ENCODE data around the gene TAS2R1. TPM values are rescaled to one million over a fixed set of nuclear protein-coding genes. Genes with fewer than 3 reads are reported as not detected.

The TAS2R1 gene
- total and polyA plus RNA-seq, 2 donors from 2014 or later = not detected

DNA sequence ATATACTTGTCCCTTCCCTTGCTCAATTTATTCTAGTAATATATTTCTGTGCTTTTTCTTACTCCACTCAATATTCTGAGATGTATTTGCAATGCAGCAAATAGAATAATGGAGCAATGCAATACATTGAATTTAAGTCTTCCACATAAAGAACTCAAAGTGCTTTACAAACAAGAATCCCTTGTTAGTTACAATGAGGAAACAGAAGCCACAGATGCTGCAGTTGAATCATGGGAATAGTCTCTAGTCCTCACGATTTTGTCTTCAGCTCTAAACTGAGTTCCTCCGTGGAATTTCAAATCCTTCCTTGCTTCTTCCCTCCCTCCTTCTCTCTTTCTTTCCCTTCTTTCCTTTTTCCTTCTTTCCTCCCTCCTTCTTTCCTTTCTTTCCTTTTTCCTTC, 12.5 kb upstream of the TAS2R1 start:
- H3K9ac ChIP-seq (ENCODE audit: low read length in 3 of 3) = no peak overlapping the region
- H3K4me1 ChIP-seq (ENCODE audit: control insufficient read depth in 2 of 3, insufficient read depth in 2 of 3, low read depth in 1 of 3, low read length in 3 of 3) = no peaks in the 10 kb centered on the region
- peaks cover 0 to 5% (median 2%) of the 10 kb centered on the region in 3 donors for H3K9me3 ChIP-seq (ENCODE audit: control insufficient read depth in 2 of 3, insufficient read depth in 1 of 3, low read length in 3 of 3)
- H3K4me3 ChIP-seq (ENCODE audit: low read length in 3 of 3) = no peak overlapping the region
- no peak overlapping the region for H3K27ac ChIP-seq (ENCODE audit: low read depth in 2 of 2, low read length in 2 of 2)
- TF ChIP-seq, protein P1, sequence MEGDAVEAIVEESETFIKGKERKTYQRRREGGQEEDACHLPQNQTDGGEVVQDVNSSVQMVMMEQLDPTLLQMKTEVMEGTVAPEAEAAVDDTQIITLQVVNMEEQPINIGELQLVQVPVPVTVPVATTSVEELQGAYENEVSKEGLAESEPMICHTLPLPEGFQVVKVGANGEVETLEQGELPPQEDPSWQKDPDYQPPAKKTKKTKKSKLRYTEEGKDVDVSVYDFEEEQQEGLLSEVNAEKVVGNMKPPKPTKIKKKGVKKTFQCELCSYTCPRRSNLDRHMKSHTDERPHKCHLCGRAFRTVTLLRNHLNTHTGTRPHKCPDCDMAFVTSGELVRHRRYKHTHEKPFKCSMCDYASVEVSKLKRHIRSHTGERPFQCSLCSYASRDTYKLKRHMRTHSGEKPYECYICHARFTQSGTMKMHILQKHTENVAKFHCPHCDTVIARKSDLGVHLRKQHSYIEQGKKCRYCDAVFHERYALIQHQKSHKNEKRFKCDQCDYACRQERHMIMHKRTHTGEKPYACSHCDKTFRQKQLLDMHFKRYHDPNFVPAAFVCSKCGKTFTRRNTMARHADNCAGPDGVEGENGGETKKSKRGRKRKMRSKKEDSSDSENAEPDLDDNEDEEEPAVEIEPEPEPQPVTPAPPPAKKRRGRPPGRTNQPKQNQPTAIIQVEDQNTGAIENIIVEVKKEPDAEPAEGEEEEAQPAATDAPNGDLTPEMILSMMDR (IDR thresholded peaks at IDR 0.05; ENCODE audit: borderline replicate concordance, extremely low read depth, insufficient read depth) = no peak
- intact Hi-C loops (cut with DNase I) = no loop called here
- H3K36me3 ChIP-seq (ENCODE audit: control insufficient read depth in 2 of 3, insufficient read depth in 3 of 3, low read length in 3 of 3) = no peaks in the 10 kb centered on the region
- no peak for DNase-seq
- no peak for FAIRE-seq
- H3K27me3 ChIP-seq (ENCODE audit: control insufficient read depth, insufficient read depth, low read length) = no peaks in the 10 kb centered on the region

DNA sequence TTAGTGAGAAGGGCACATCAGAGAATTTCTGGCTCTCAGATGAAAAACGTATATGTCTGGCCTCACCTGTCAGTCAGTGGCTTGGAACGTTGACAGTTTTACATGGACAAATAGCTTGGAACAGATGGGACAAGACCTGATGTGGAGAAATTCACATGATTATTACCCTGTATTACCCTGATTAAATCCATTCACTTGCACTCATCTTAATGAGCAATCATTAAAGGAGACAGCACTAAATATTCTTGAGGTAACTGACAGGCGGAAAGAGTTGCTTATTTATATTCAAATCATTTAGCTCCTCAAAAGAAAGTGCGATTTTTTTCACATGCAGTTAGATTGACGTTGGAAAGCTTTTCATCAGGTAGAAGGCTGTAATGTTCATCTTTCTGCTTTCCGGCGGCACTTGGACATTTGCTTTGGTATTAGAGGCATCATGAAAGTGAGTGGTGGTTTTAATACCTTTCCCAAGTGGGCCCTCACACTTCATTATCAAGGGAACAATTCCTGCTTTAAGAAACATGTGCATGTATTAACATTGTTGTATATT, 11.7 kb upstream of the TAS2R1 start:
- TF ChIP-seq, protein P1 (IDR thresholded peaks at IDR 0.05; ENCODE audit: borderline replicate concordance, extremely low read depth, insufficient read depth) = no peak
- Histone ChIP-seq H3K4me1 (ENCODE audit: control insufficient read depth in 2 of 3, insufficient read depth in 2 of 3, low read depth in 1 of 3, low read length in 3 of 3) (no peaks in the 10 kb centered on the region), H3K27ac (ENCODE audit: low read depth in 2 of 2, low read length in 2 of 2) (no peak overlapping the region), H3K4me3 (ENCODE audit: low read length in 3 of 3) (no peak overlapping the region), H3K9ac (ENCODE audit: low read length in 3 of 3) (no peak overlapping the region), H3K36me3 (ENCODE audit: control insufficient read depth in 2 of 3, insufficient read depth in 3 of 3, low read length in 3 of 3) (no peaks in the 10 kb centered on the region), H3K9me3 (ENCODE audit: control insufficient read depth in 2 of 3, insufficient read depth in 1 of 3, low read length in 3 of 3) (peaks cover 0 to 5% (median 2%) of the 10 kb centered on the region in 3 donors), H3K27me3 (ENCODE audit: control insufficient read depth, insufficient read depth, low read length) (no peaks in the 10 kb centered on the region)
- intact Hi-C loops (cut with DNase I) = no loop called here
- FAIRE-seq (no peak), DNase-seq (no peak)

DNA sequence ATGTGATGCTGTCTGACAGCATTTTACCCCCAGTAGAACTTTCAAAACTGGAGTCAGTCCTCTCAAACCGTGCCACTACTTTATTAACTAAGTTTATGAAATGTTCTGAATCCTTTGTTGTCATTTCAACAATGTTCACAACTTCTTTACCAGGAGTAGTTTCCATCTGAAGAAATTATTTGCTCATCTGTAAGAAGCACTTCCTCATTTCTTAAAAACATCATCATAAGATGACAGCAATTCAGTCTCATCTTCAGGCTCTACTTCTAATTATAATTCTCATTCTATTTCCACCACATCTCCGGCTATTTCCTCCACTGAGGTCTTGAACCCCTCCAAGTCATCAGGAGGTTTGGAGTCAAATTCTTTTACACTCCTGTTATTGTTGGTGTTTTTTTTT, 2.3 kb upstream of the TAS2R1 start:
- Histone ChIP-seq H3K4me3 (ENCODE audit: low read length in 3 of 3) (no peak overlapping the region), H3K9ac (ENCODE audit: low read length in 3 of 3) (no peak overlapping the region), H3K36me3 (ENCODE audit: control insufficient read depth in 2 of 3, insufficient read depth in 3 of 3, low read length in 3 of 3) (no peaks in the 10 kb centered on the region), H3K4me1 (ENCODE audit: control insufficient read depth in 2 of 3, insufficient read depth in 2 of 3, low read depth in 1 of 3, low read length in 3 of 3) (no peaks in the 10 kb centered on the region), H3K9me3 (ENCODE audit: control insufficient read depth in 2 of 3, insufficient read depth in 1 of 3, low read length in 3 of 3) (peaks cover 0 to 3% (median 0%) of the 10 kb centered on the region in 3 donors), H3K27me3 (ENCODE audit: control insufficient read depth, insufficient read depth, low read length) (no peaks in the 10 kb centered on the region), H3K27ac (ENCODE audit: low read depth in 2 of 2, low read length in 2 of 2) (no peak overlapping the region)
- TF ChIP-seq, protein P1 (IDR thresholded peaks at IDR 0.05; ENCODE audit: borderline replicate concordance, extremely low read depth, insufficient read depth) = no peak
- FAIRE-seq (no peak), DNase-seq (no peak)
- intact Hi-C loops (cut with DNase I) = no loop called here

DNA sequence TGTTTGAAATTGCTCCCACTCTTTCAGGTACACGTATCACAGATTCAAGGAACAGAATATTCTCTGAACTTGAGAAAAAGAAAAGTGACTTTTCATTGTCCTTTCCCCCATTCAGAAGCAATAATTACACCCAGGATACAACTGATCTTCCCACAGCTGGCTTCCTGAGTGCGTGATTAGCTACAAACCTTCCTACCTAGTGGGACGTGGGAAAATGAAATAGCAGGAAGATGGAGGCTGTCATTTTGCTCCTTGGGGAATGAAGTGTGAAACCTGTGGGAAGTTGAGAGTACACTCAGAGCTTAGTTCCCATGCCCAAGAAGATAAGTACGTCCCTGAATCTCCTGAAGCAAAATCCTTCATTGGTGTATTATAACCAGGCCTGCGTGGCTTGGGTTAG, 2.6 kb downstream of the TAS2R1 start:
- Histone ChIP-seq H3K4me1 (ENCODE audit: control insufficient read depth in 2 of 3, insufficient read depth in 2 of 3, low read depth in 1 of 3, low read length in 3 of 3) (no peaks in the 10 kb centered on the region), H3K36me3 (ENCODE audit: control insufficient read depth in 2 of 3, insufficient read depth in 3 of 3, low read length in 3 of 3) (no peaks in the 10 kb centered on the region), H3K27me3 (ENCODE audit: control insufficient read depth, insufficient read depth, low read length) (no peaks in the 10 kb centered on the region), H3K9me3 (ENCODE audit: control insufficient read depth in 2 of 3, insufficient read depth in 1 of 3, low read length in 3 of 3) (no peaks in the 10 kb centered on the region), H3K27ac (ENCODE audit: low read depth in 2 of 2, low read length in 2 of 2) (no peak overlapping the region), H3K4me3 (ENCODE audit: low read length in 3 of 3) (no peak overlapping the region), H3K9ac (ENCODE audit: low read length in 3 of 3) (no peak overlapping the region)
- TF ChIP-seq, protein P1 (IDR thresholded peaks at IDR 0.05; ENCODE audit: borderline replicate concordance, extremely low read depth, insufficient read depth) = no peak
- FAIRE-seq (no peak), DNase-seq (no peak)
- intact Hi-C loops (cut with DNase I) = no loop called here

All from kidney (tissue), 14 donors.